Panc1 (cell line): ENCODE measurements around the gene ARHGEF28. TPM values are rescaled to one million over a fixed set of nuclear protein-coding genes. Genes with fewer than 3 reads are reported as not detected.

ENCODE experiments used
- ATAC-seq: fragments of 200-7000 bp; cut with Tn5 transposase; 2 replicates; pipeline ENCODE4 v1.9.1; 2020; ENCODE audit warnings: mild to moderate bottlenecking, moderate library complexity
- BruUV-seq: library from RNA; stranded (reverse); fragments of 400-500 nt; replicated peaks from 2 replicates; lab custom pipeline; 2021; lab: Mats Ljungman, UMichigan
- CTCF ChIA-PET: fragments of 300-600 bp; sonication (Branson Sonifier 250); formaldehyde crosslinking; loops from one replicate; lab custom pipeline; 2022; ENCODE audit warnings: antibody characterized with exemption; lab: Charles Lee
- POLR2A ChIA-PET: fragments of 300-600 bp; sonication (Branson Sonifier 250); formaldehyde crosslinking; loops from one replicate; lab custom pipeline; 2022; ENCODE audit warnings: antibody characterized with exemption; lab: Charles Lee
- DNase-seq: peaks from one replicate; pipeline ENCODE4 v3.0.0-alpha.2; 2010; ENCODE audit warnings: low read depth, low spot score
- H3K27ac ChIP-seq: 2 replicates; pipeline ENCODE4 v1.5.1; 2011; ENCODE audit warnings: mild to moderate bottlenecking, low read length, inconsistent platforms
- H3K27me3 ChIP-seq: fragments of 200-500 bp; sonication (Bioruptor generic); 2 replicates; pipeline ENCODE4 v1.6.0; 2014; ENCODE audit warnings: low read length, inconsistent platforms; ENCODE audit not compliant: control insufficient read depth, insufficient read depth
- H3K36me3 ChIP-seq: fragments of 200-500 bp; sonication (Bioruptor generic); 2 replicates; pipeline ENCODE4 v1.5.1; 2014; ENCODE audit warnings: inconsistent platforms, mild to moderate bottlenecking, low read length, moderate library complexity; ENCODE audit not compliant: control insufficient read depth, insufficient read depth
- H3K4me1 ChIP-seq: 2 replicates; pipeline ENCODE4 v1.5.1; 2011; ENCODE audit warnings: inconsistent platforms, mild to moderate bottlenecking, low read length, moderate library complexity; ENCODE audit not compliant: control insufficient read depth, insufficient read depth
- H3K4me3 ChIP-seq, 2 experiments: 2 replicates each; pipeline ENCODE4 v1.5.1; 2011 to 2012; ENCODE audit warnings: low read depth in 2 of 2, low read length in 2 of 2, mild to moderate bottlenecking in 2 of 2, inconsistent platforms in 1 of 2, moderate library complexity in 1 of 2
- H3K9me3 ChIP-seq: fragments of 200-500 bp; sonication (Bioruptor generic); 2 replicates; pipeline ENCODE4 v1.5.1; 2014; ENCODE audit warnings: low read depth, mild to moderate bottlenecking, inconsistent platforms, low read length, moderate library complexity; ENCODE audit not compliant: control insufficient read depth, insufficient read depth
- CTCF ChIP-seq: fragments of 450-650 bp; IDR thresholded peaks from 2 replicates; pipeline ENCODE4 v1.5.1; 2017; ENCODE audit warnings: mild to moderate bottlenecking
- POLR2AphosphoS5 ChIP-seq: IDR thresholded peaks from 2 replicates; pipeline ENCODE4 v1.6.1; 2012; ENCODE audit warnings: mild to moderate bottlenecking, low read depth, low read length, moderate library complexity
- SIN3A ChIP-seq: IDR thresholded peaks from 2 replicates; pipeline ENCODE4 v1.6.1; 2012; ENCODE audit warnings: low read depth, mild to moderate bottlenecking, low read length, moderate library complexity, borderline replicate concordance; ENCODE audit not compliant: insufficient read depth
- TCF7L2 ChIP-seq: IDR thresholded peaks from 2 replicates; pipeline ENCODE4 v1.6.1; 2011; ENCODE audit warnings: mild to moderate bottlenecking, low read depth, low read length, inconsistent platforms
- in situ Hi-C: cut with HindIII; loops from 2 replicates; pipeline ENCODE4 v1.10.0; 2016; ENCODE audit warnings: low sequenced_read_pairs, low pct_unique_long_range_greater_than_20kb
- intact Hi-C: fragments of 100-400 bp; cut with micrococcal nuclease; formaldehyde crosslinking; loops from one replicate; pipeline ENCODE4 v1.10.0; 2022; ENCODE audit not compliant: unreplicated experiment
- total RNA-seq: library from RNA; stranded (reverse); gene quantifications from one replicate; pipeline ENCODE4 v1.2.1, GENCODE V29; 2021; ENCODE audit not compliant: unreplicated experiment
- TF ChIP-seq, protein P1 (sequence below), 2 experiments: IDR thresholded peaks; 2 replicates each; pipeline ENCODE4 v1.6.1; 2011 to 2012; ENCODE audit warnings: low read depth in 2 of 2, control low read depth in 1 of 2, low read length in 1 of 2, mild to moderate bottlenecking in 1 of 2, moderate library complexity in 1 of 2; ENCODE audit not compliant: insufficient read depth in 1 of 2

ARHGEF28 gene
- total RNA-seq, 1 experiment from 2014 or later: 34.8 TPM

GRCh38 chr5:73975845-73976244, 349.8 kb downstream of the ARHGEF28 start:
- Histone ChIP-seq H3K36me3 (no peaks in the 10 kb centered on the region), H3K9me3 (no peaks in the 10 kb centered on the region), H3K4me1 (no peaks in the 10 kb centered on the region), H3K27me3 (no peaks in the 10 kb centered on the region), H3K4me3 (no peak overlapping the region), H3K27ac (no peak overlapping the region)
- no TSS peak for BruUV-seq
- ChIA-PET CTCF (no interaction called here), POLR2A (no interaction called here)
- in situ Hi-C loops: no loop called here
- intact Hi-C loops: no loop called here
- TF ChIP-seq POLR2AphosphoS5 (no peak), CTCF (no peak), TCF7L2 (no peak), SIN3A (no peak)
- TF ChIP-seq, protein P1, sequence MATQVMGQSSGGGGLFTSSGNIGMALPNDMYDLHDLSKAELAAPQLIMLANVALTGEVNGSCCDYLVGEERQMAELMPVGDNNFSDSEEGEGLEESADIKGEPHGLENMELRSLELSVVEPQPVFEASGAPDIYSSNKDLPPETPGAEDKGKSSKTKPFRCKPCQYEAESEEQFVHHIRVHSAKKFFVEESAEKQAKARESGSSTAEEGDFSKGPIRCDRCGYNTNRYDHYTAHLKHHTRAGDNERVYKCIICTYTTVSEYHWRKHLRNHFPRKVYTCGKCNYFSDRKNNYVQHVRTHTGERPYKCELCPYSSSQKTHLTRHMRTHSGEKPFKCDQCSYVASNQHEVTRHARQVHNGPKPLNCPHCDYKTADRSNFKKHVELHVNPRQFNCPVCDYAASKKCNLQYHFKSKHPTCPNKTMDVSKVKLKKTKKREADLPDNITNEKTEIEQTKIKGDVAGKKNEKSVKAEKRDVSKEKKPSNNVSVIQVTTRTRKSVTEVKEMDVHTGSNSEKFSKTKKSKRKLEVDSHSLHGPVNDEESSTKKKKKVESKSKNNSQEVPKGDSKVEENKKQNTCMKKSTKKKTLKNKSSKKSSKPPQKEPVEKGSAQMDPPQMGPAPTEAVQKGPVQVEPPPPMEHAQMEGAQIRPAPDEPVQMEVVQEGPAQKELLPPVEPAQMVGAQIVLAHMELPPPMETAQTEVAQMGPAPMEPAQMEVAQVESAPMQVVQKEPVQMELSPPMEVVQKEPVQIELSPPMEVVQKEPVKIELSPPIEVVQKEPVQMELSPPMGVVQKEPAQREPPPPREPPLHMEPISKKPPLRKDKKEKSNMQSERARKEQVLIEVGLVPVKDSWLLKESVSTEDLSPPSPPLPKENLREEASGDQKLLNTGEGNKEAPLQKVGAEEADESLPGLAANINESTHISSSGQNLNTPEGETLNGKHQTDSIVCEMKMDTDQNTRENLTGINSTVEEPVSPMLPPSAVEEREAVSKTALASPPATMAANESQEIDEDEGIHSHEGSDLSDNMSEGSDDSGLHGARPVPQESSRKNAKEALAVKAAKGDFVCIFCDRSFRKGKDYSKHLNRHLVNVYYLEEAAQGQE (IDR thresholded peaks at IDR 0.05; ENCODE audit: insufficient read depth in 1 of 2, low read depth in 2 of 2, low read length in 1 of 2): no peak
- ATAC-seq (no peak), DNase-seq (no peak)

DNA sequence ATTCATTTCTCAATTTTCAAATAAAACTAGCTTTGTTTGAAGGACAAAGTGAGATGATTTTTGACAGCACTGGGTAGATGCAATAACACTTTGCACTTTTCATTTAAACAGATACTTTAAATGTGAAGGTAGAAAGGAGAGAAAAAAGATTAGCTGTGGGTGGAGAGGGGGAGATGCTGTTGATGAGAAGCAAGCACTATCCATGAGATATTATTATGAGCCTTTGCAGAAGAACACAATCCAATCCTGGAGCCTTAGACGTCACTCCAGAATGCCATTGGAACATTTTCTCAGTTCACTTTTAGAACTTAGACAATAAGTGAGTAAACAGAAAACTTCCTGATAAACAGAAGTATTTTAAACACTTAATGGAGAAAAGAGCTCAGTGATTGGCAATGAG, 351.1 kb downstream of the ARHGEF28 start:
- H3K36me3 ChIP-seq: no peaks in the 10 kb centered on the region
- intact Hi-C loops: no loop called here
- no peaks in the 10 kb centered on the region for H3K9me3 ChIP-seq
- no peaks in the 10 kb centered on the region; the same call in 1 of the 2 replicates for H3K27me3 ChIP-seq
- H3K4me1 ChIP-seq: no peaks in the 10 kb centered on the region
- in situ Hi-C loops: no loop called here
- TF ChIP-seq, protein P1 (IDR thresholded peaks at IDR 0.05; ENCODE audit: insufficient read depth in 1 of 2, low read depth in 2 of 2, low read length in 1 of 2): no peak
- TF ChIP-seq CTCF (no peak), SIN3A (no peak), TCF7L2 (no peak), POLR2AphosphoS5 (no peak)
- ChIA-PET POLR2A (no interaction called here), CTCF (interaction anchor here (0.6 kb wide), 1 partner anchor 32 kb away, joined by 3 read pairs; no protein-coding TSS in a partner anchor)
- DNase-seq: no peak
- H3K4me3 ChIP-seq: no peak overlapping the region
- no TSS peak for BruUV-seq
- no peak overlapping the region for H3K27ac ChIP-seq
- ATAC-seq: no peak
